ENCODE measurements around the gene ZSWIM6. TPM values are rescaled to one million over a fixed set of nuclear protein-coding genes. Genes with fewer than 3 reads are reported as not detected.

Gene ZSWIM6
- total RNA-seq, 1 experiment from 2014 or later, result 4.2 TPM

DNA sequence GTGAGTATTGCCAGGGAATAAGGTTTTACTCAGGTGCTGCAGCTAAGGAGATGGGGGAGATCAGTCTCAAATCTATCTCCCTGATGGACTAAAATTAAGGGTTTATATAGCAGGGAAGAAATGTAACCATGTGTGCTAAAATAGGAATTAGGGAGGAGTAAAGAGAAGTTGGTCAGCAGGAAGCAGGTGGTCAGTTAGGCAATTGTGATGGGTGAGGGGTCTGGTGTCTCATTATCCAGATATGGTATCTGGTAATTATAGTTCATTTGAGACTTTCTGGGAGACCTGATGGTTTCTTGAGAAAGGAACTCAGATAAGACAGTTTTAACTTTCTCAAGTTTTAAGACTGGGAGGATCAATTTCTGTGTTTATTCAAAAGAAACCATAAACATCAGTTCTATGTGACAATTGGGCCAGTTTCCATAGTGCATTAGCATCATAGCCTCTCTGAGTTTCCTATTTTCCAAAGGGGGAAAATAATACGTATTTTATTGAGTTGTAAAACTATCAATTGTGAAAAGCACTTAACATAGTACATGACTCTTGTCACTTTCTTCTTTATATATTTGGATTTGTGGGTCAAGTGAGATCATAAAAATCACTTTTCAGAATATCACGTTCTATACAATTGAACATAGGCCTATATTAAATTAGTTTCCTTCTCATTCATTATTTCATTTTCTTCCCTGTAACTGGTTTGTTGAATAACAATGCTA, 115.9 kb downstream of the ZSWIM6 start:
- no peaks in the 10 kb centered on the region for H3K79me2 ChIP-seq (ENCODE audit: low read length)

DNA sequence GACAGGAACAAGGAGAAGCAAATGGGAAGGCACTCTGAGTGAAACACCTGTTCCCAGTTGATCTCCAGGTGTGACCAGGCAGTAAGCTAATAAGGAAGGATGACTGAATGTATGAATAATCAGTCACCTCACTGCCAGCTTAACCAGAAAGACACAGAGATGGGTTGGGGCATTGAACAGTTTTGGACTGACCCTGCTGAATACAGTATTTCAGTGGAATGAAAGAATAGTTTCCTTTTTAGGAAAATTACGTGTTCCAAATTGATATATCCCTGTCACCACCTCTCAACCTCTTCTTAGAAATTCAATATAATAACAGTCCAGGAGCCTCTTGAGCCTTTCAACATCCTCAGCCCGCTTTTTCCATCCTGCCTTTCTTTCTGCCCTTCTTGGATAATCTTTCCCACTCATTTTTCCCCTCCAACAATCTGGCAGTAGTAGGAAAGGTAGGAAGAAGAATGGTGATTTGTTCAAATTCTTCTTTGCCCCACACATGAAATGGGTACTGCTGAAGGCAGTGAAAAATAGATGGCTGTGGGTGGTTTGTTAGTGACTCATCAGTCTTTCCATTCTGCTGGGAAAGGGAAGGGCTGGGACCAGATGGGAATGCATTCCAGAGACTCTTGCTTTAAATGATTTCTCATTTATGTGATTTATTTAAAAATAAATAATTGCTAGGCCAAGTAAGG, 117.9 kb downstream of the ZSWIM6 start:
- Histone ChIP-seq H3K79me2 (ENCODE audit: low read length) (no peaks in the 10 kb centered on the region), H3K4me1 (ENCODE audit: low read length) (no peaks in the 10 kb centered on the region), H2AFZ (ENCODE audit: low read length) (no peak overlapping the region), H3K4me3 (ENCODE audit: low read length) (no peak overlapping the region), H3K9me2 (replicated peaks; ENCODE audit: insufficient read depth, low read length) (no peaks in the 10 kb centered on the region), H3K4me2 (ENCODE audit: low read depth, low read length, poor library complexity, severe bottlenecking) (no peak overlapping the region), H4K20me1 (ENCODE audit: insufficient read depth, low read depth, low read length) (no peaks in the 10 kb centered on the region), H3K27me3 (ENCODE audit: low read length) (no peaks in the 10 kb centered on the region), H3K9me3 (ENCODE audit: low read length) (no peaks in the 10 kb centered on the region), H3K9ac (ENCODE audit: low read length) (no peak overlapping the region), H3K27ac (ENCODE audit: low read length) (no peak overlapping the region), H3K36me3 (ENCODE audit: insufficient read depth, low read length) (no peaks in the 10 kb centered on the region)
- no peak for DNase-seq

More for the DNA sequence above, 115.9 kb downstream of the ZSWIM6 start:
- H3K9ac ChIP-seq (ENCODE audit: low read length), result no peak overlapping the region
- H3K4me1 ChIP-seq (ENCODE audit: low read length), result no peaks in the 10 kb centered on the region
- no peak for DNase-seq
- no peaks in the 10 kb centered on the region for H4K20me1 ChIP-seq (ENCODE audit: insufficient read depth, low read depth, low read length)
- no peak overlapping the region for H3K27ac ChIP-seq (ENCODE audit: low read length)
- H3K36me3 ChIP-seq (ENCODE audit: insufficient read depth, low read length), result no peaks in the 10 kb centered on the region
- H3K4me3 ChIP-seq (ENCODE audit: low read length), result no peak overlapping the region
- no peaks in the 10 kb centered on the region for H3K9me2 ChIP-seq (replicated peaks; ENCODE audit: insufficient read depth, low read length)
- no peaks in the 10 kb centered on the region for H3K27me3 ChIP-seq (ENCODE audit: low read length)
- no peaks in the 10 kb centered on the region for H3K9me3 ChIP-seq (ENCODE audit: low read length)
- no peak overlapping the region for H2AFZ ChIP-seq (ENCODE audit: low read length)
- H3K4me2 ChIP-seq (ENCODE audit: low read depth, low read length, poor library complexity, severe bottlenecking), result no peak overlapping the region

DNA sequence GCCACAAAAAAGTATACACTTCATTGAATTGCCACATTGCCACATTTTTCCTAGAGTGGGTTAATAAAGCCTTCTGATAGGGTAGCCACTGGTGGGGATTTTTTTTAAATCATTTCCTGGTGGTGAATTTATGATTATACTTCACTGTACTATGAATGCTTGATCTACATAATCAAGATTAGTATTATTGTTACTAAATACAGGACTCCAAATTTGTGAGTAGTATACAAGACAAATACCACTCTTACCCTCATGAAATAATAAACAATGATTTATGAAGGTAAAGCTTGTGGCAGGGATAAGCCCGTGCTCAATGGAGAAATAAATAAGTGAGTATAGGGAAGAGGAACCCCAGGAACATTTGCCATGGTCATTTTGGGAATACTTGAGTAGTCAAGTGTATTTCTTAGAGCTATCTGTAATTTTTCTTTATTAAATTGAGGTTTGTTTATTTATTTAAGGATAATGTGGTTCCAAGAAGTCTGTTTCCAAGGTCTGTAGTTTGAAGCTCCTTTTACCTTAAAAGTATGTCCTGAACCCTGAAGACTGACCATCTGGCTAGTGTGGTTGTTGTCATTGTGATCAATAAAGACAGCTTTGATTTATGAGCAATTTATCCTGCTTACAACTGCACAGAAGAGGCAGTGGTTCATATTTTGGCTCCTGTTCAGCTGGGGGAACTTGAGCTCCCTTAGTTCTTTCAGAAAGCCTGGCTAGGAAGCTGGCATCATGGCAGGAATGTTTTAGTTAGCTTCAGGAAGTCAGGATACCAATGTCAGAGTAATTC, 118.6 kb downstream of the ZSWIM6 start:
- Histone ChIP-seq H3K79me2 (ENCODE audit: low read length) (no peaks in the 10 kb centered on the region), H3K27me3 (ENCODE audit: low read length) (no peaks in the 10 kb centered on the region), H3K9me2 (replicated peaks; ENCODE audit: insufficient read depth, low read length) (no peaks in the 10 kb centered on the region), H3K4me3 (ENCODE audit: low read length) (no peak overlapping the region), H4K20me1 (ENCODE audit: insufficient read depth, low read depth, low read length) (peaks cover 3% of the 10 kb centered on the region; the same call in 1 of the 2 replicates), H3K4me2 (ENCODE audit: low read depth, low read length, poor library complexity, severe bottlenecking) (no peak overlapping the region), H3K36me3 (ENCODE audit: insufficient read depth, low read length) (no peaks in the 10 kb centered on the region), H3K4me1 (ENCODE audit: low read length) (no peaks in the 10 kb centered on the region), H3K9me3 (ENCODE audit: low read length) (no peaks in the 10 kb centered on the region), H2AFZ (ENCODE audit: low read length) (no peak overlapping the region), H3K9ac (ENCODE audit: low read length) (no peak overlapping the region), H3K27ac (ENCODE audit: low read length) (no peak overlapping the region)
- no peak for DNase-seq

DNA sequence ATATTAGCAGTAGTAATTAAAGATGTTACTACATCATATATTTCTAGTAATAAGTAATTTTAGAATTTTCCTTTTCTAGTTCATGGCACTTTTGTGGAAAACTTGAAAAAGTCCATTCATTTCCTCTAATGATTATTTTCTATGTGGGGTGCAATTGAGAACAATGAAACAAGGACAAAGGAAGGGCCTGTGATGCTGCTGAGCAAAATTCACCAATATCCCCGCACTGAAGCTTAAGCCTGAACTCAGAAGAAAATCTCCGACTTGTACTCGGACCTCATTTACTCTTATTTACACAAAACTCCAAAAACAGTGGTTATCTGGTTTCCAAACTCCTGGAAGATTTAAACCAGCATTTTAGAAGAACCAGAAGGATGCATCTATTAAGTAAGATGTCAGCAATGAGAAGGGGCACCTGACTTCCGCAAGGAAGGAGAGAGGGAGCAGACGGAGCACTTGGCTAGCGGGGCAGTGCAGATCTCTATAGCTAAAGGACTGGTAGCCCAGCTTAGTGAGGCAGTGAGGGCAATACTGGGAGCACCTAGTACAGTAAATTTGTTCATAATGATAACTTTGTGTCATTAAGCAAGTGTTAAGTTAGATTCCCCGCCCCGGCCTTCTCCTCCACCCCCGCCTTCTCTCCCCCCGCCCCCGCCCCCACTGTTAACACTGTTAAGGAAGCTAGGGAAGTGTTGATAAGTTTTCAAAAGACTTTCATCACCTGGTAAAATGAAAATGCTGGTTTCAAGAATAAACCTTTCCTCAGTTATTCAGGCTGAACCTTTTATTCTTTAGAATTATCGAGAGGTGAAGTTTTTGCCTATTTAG, 123.3 kb downstream of the ZSWIM6 start:
- Histone ChIP-seq H4K20me1 (ENCODE audit: insufficient read depth, low read depth, low read length) (peaks cover 8% of the 10 kb centered on the region; the same call in 1 of the 2 replicates), H3K79me2 (ENCODE audit: low read length) (no peaks in the 10 kb centered on the region), H3K9me3 (ENCODE audit: low read length) (no peaks in the 10 kb centered on the region), H3K9ac (ENCODE audit: low read length) (no peak overlapping the region), H3K36me3 (ENCODE audit: insufficient read depth, low read length) (no peaks in the 10 kb centered on the region), H3K27me3 (ENCODE audit: low read length) (no peaks in the 10 kb centered on the region), H3K4me1 (ENCODE audit: low read length) (no peaks in the 10 kb centered on the region), H2AFZ (ENCODE audit: low read length) (no peak overlapping the region), H3K4me2 (ENCODE audit: low read depth, low read length, poor library complexity, severe bottlenecking) (no peak overlapping the region), H3K4me3 (ENCODE audit: low read length) (no peak overlapping the region), H3K27ac (ENCODE audit: low read length) (no peak overlapping the region), H3K9me2 (replicated peaks; ENCODE audit: insufficient read depth, low read length) (no peaks in the 10 kb centered on the region)
- no peak for DNase-seq

DNA sequence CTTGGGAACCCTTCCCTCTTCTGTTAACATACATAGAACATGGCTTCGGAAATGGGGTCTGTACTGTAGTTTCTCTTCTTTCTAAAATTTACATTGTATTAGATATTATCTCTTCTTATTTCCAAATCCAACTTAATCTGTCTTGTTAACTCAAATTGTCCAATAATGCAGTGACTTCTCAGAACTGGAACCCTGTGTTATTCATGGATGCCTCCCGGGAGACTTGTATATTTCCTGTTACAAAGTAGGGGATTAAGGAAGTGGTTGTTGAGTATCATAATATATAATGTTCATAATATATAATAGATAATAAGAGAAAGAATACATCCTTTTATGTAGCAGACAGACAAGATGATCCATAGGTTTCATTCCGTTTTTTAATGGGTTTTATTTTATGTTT, 128.4 kb downstream of the ZSWIM6 start:
- H3K4me1 ChIP-seq (ENCODE audit: low read length), result no peaks in the 10 kb centered on the region
- no peak overlapping the region for H2AFZ ChIP-seq (ENCODE audit: low read length)
- no peak overlapping the region for H3K4me3 ChIP-seq (ENCODE audit: low read length)
- no peak for DNase-seq
- H3K79me2 ChIP-seq (ENCODE audit: low read length), result no peaks in the 10 kb centered on the region
- H3K36me3 ChIP-seq (ENCODE audit: insufficient read depth, low read length), result no peaks in the 10 kb centered on the region
- H3K4me2 ChIP-seq (ENCODE audit: low read depth, low read length, poor library complexity, severe bottlenecking), result no peak overlapping the region
- H3K27ac ChIP-seq (ENCODE audit: low read length), result no peak overlapping the region
- H3K9me2 ChIP-seq (replicated peaks; ENCODE audit: insufficient read depth, low read length), result no peaks in the 10 kb centered on the region
- no peaks in the 10 kb centered on the region for H3K27me3 ChIP-seq (ENCODE audit: low read length)
- H3K9me3 ChIP-seq (ENCODE audit: low read length), result no peaks in the 10 kb centered on the region
- H4K20me1 ChIP-seq (ENCODE audit: insufficient read depth, low read depth, low read length), result peaks cover 12% of the 10 kb centered on the region; the same call in 1 of the 2 replicates
- H3K9ac ChIP-seq (ENCODE audit: low read length), result no peak overlapping the region

DNA sequence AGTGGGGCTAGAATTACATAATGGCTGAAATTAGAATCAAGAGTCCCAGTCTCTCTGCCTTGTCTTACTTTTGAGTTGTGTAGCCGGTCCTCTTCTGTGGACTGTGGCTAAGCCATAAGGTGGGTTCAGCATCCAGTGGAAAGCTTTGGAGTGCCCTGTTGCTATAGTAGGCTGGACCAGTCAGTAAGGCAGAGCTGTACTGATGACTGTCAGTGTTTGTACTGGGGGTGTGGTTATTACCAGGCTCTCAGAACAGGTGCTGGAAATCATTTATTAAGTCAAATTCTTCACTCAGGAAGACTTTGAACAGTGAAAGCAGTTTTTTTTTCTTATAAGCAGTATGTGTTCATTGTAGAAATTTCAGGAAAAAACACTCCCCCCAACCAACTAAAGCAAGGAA, 129.4 kb downstream of the ZSWIM6 start:
- Histone ChIP-seq H3K4me3 (ENCODE audit: low read length) (no peak overlapping the region), H3K27ac (ENCODE audit: low read length) (no peak overlapping the region), H2AFZ (ENCODE audit: low read length) (no peak overlapping the region), H3K4me1 (ENCODE audit: low read length) (no peaks in the 10 kb centered on the region), H4K20me1 (ENCODE audit: insufficient read depth, low read depth, low read length) (peaks cover 12% of the 10 kb centered on the region; the same call in 1 of the 2 replicates), H3K4me2 (ENCODE audit: low read depth, low read length, poor library complexity, severe bottlenecking) (no peak overlapping the region), H3K27me3 (ENCODE audit: low read length) (no peaks in the 10 kb centered on the region), H3K9me3 (ENCODE audit: low read length) (no peaks in the 10 kb centered on the region), H3K79me2 (ENCODE audit: low read length) (no peaks in the 10 kb centered on the region), H3K9me2 (replicated peaks; ENCODE audit: insufficient read depth, low read length) (no peaks in the 10 kb centered on the region), H3K9ac (ENCODE audit: low read length) (no peak overlapping the region), H3K36me3 (ENCODE audit: insufficient read depth, low read length) (no peaks in the 10 kb centered on the region)
- no peak for DNase-seq

DNA sequence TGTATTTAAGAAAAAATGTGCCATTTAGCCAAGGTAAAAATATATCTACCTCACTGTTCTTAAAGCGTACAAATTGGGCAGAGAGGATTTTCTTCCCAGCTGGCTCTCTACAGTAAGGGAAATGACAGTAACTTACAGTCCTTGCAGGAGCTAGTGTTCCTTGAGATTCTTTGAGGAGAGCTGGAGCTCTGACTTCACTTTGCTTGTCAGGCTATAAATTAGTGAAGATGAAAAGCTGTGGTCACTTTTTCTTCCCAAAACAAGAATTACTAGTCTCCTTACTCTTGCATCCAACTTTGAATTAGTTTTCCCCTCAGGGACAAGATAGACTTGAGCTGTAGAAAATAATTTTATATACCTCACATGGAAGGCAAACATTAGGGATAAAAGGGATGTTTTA, 129.9 kb downstream of the ZSWIM6 start:
- H3K9me3 ChIP-seq (ENCODE audit: low read length), result no peaks in the 10 kb centered on the region
- H3K27me3 ChIP-seq (ENCODE audit: low read length), result no peaks in the 10 kb centered on the region
- H3K9ac ChIP-seq (ENCODE audit: low read length), result no peak overlapping the region
- DNase-seq, result no peak
- H3K27ac ChIP-seq (ENCODE audit: low read length), result no peak overlapping the region
- peaks cover 12% of the 10 kb centered on the region; the same call in 1 of the 2 replicates for H4K20me1 ChIP-seq (ENCODE audit: insufficient read depth, low read depth, low read length)
- no peaks in the 10 kb centered on the region for H3K4me1 ChIP-seq (ENCODE audit: low read length)
- H3K9me2 ChIP-seq (replicated peaks; ENCODE audit: insufficient read depth, low read length), result no peaks in the 10 kb centered on the region
- no peak overlapping the region for H3K4me3 ChIP-seq (ENCODE audit: low read length)
- H2AFZ ChIP-seq (ENCODE audit: low read length), result no peak overlapping the region
- H3K79me2 ChIP-seq (ENCODE audit: low read length), result no peaks in the 10 kb centered on the region
- H3K4me2 ChIP-seq (ENCODE audit: low read depth, low read length, poor library complexity, severe bottlenecking), result no peak overlapping the region
- no peaks in the 10 kb centered on the region for H3K36me3 ChIP-seq (ENCODE audit: insufficient read depth, low read length)
